AG09309 (cell line): ENCODE results near the gene MTA2.
A peak's percentile ranks its signal among the peaks of the same experiment; 100 is the strongest.
"Not testable (repeated sequence)": the region's sequence is repeated elsewhere in the genome, so short reads cannot be mapped to it uniquely, and the experiment has no call there.

Experiments used
- DNase-seq: peaks from one replicate; pipeline ENCODE4 v3.0.0-alpha.2; 2010; ENCODE audit warnings: low read depth
- H3K4me3 ChIP-seq: 2 replicates; pipeline ENCODE4 v1.5.1; 2011; ENCODE audit warnings: mild to moderate bottlenecking, low read depth, low read length, moderate library complexity; ENCODE audit not compliant: control insufficient read depth
- TF ChIP-seq, protein P1 (sequence below): IDR thresholded peaks from 2 replicates; pipeline ENCODE4 v1.5.1; 2011; ENCODE audit warnings: mild to moderate bottlenecking, low read depth, low read length, inconsistent platforms; ENCODE audit not compliant: insufficient read depth, control insufficient read depth; ENCODE audit errors: missing control alignments

The MTA2 gene

DNA sequence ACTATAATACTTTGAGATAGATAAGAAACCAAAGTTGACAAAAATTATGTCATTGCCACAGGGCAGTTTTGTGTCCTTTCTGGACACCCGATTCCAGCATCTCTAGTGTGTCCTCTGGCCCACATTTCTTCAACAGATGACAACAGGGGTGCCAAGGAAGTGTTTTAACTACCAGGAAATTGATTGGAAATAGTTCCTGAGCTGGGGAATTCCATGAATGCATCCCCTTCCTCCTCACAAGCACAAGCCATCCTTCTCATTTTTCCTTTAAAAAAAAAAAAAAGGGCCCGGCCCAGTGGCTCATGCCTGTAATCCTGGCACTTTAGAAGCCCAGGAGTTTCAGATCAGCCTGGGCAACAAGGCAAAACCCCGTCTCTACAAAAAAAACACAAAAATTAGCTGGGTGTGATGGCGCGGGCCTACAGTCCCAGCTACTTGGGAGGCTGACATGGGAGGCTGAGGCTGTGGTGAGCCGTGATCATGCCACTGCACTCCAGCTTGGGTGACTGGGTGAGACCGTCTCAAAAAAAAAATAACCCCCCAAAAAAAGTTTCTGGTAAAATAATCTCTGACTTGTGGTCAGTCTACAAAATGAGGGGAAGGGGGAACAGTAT is 20.9 kb upstream of the MTA2 start:
- DNase-seq: no peak
- TF ChIP-seq, protein P1, sequence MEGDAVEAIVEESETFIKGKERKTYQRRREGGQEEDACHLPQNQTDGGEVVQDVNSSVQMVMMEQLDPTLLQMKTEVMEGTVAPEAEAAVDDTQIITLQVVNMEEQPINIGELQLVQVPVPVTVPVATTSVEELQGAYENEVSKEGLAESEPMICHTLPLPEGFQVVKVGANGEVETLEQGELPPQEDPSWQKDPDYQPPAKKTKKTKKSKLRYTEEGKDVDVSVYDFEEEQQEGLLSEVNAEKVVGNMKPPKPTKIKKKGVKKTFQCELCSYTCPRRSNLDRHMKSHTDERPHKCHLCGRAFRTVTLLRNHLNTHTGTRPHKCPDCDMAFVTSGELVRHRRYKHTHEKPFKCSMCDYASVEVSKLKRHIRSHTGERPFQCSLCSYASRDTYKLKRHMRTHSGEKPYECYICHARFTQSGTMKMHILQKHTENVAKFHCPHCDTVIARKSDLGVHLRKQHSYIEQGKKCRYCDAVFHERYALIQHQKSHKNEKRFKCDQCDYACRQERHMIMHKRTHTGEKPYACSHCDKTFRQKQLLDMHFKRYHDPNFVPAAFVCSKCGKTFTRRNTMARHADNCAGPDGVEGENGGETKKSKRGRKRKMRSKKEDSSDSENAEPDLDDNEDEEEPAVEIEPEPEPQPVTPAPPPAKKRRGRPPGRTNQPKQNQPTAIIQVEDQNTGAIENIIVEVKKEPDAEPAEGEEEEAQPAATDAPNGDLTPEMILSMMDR: no peak
- H3K4me3 ChIP-seq: no peak overlapping the region; the same call in 1 of the 2 replicates

DNA sequence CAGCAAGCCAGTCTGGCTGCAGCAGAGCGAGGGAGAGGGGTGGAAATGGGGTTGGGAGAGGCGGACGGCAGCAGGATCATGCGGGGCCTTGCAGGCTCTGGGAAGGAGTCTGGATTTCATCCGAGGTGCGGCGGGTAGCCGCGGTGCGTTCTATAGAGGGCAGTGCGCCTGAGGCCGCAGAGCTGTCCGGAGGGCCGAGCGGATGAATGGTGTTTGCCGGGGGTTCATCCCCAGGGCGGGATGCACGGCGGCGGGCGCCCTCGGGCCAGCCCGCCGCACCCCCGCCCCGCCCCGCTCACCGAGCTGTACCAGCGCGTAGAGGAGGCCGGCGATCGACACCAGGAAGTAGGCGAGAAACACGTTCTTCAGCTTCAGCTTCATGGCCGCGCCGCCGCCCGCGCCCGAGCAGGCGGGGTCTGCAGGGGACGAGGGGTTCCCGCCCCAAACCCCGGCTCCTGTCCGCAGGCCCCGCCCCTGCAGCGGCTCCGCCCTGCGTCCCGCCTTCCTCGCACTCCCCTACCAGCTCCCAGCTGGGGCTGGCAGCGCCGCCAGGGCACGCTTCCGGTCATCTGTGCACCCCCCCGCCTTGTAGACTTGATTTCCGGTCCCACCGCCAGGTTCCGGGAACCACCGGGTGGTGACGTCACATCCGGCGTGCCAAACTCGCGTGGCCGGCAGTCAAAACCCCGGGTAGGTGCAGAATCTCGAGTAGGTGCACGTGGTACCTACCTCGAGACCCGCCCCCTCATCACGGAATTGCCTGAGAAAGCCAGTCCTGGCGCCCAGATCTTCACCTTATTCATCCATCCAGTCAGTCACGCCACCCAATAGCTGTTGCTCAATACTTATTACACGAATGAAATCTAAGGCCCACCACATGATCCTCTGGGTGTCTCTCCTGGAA is 20.2 kb upstream of the MTA2 start, which contains the start of gene B3GAT3:
TSS of gene B3GAT3 (minus strand) at position 420 of the 904 bp plus-strand sequence. CDS start at position 381, 39 bp downstream.
- DNase-seq: peak; percentile 91
- TF ChIP-seq, protein P1: peak; percentile 6
- H3K4me3 ChIP-seq: peak within 1 kb of the TSS; percentile 61

DNA sequence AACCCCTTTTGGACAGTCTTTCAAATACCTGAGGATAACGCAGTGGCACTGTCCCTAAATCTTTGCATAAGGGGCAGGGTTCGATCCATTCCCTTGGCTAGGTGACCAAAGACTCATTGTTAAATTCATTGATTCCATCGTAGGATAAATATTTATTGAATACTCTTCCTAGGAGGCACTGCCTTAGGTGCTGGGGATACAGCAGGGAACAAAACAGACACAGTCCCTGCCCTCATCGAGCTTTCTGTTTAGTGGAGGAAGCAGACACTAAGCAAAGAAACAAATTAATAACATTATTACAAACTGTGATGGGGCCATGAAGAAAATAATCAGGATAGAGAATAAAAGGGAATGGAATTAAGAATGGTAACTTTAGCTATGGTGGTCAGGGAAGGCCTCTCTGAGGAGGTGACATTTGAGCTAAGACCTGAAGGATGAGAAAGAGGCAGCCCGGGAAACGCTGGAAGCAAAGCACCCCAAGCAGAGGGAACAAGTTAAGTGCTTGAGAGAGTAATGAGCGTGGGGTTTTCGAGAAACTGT is 19.4 kb upstream of the MTA2 start:
- TF ChIP-seq, protein P1: no peak
- DNase-seq: no peak
- peak overlapping the region; percentile 61 for H3K4me3 ChIP-seq

DNA sequence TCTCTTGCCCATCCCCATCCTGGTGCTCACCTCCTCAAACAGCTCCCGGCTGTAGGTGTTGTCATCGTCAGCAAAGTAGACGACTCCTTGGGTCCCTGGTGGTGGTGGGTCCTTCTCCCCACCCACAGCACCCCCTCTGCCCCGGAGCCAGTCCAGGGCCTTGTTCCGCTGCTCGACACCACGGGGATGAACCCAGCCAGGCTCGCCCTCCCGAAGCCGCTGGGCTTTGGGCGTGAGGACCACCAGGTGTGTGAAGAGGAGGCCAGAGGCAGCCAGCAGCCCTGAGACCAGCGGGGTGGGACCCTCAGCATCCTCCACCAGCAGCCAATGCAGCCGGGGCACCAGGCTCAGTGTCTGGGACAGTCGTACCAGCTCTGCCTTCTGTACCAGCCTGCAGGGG is 15.3 kb upstream of the MTA2 start:
- not testable (repeated sequence) for DNase-seq, H3K4me3 ChIP-seq

DNA sequence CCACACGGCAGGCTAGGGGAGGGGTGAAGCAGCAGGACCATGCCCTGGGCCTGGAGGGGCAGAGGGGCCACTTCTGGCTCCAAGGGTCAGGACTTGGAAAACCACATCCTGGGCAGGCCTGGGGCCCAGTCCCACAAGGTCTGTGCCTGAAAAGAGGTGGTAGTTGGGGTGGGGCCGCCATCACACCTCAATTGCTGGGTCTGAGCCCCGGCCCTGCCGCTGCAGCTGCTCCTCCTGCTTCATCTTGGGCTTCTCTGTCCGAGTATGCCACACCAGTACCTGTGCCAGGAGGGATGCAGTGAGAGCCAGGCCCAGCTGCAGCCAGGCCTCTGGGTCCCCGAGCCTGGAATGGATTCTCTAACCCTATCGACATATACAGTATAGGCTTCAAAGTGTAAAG is 13.9 kb upstream of the MTA2 start:
- DNase-seq: no peak
- no peak overlapping the region for H3K4me3 ChIP-seq
- TF ChIP-seq, protein P1: no peak

DNA sequence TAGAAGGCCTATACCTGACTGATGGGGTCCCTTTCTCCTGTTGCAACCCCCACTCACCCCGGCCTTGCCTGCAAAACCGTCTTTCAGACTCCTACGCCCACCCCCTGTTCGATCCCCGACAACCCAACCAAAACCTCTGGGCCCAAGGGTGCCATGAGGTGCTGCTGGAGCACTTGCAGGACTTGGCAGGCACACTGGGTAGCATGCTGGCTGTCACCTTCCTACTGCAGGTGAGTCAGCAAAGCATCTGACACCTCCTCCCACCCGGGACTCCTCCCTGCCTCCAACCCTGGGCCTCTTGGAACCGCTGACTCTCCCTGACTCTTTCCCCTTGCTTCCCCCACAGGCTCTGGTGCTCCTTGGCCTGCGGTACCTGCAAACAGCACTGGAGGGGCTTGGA is 12.6 kb upstream of the MTA2 start:
- DNase-seq: no peak
- no peak overlapping the region for H3K4me3 ChIP-seq
- TF ChIP-seq, protein P1: no peak
